22Rv1 (cell line): Measurements from ENCODE around the gene DVL2.

Experiments used
- CTCF ChIP-seq: fragments of 450-650 bp; IDR thresholded peaks from 2 replicates; pipeline ENCODE4 v1.5.1; 2017; ENCODE audit warnings: mild to moderate bottlenecking
- ZFX ChIP-seq: fragments of 450-650 bp; IDR thresholded peaks from 2 replicates; pipeline ENCODE4 v1.6.1; 2017; ENCODE audit warnings: antibody characterized with exemption, borderline replicate concordance

- TF ChIP-seq CTCF: no peak
- no peak for TF ChIP-seq ZFX
Measured at GRCh38 chr17:7262935-7263800, 28.9 kb upstream of the DVL2 start.
